ENCODE measurements around the gene CD40LG.

DNA sequence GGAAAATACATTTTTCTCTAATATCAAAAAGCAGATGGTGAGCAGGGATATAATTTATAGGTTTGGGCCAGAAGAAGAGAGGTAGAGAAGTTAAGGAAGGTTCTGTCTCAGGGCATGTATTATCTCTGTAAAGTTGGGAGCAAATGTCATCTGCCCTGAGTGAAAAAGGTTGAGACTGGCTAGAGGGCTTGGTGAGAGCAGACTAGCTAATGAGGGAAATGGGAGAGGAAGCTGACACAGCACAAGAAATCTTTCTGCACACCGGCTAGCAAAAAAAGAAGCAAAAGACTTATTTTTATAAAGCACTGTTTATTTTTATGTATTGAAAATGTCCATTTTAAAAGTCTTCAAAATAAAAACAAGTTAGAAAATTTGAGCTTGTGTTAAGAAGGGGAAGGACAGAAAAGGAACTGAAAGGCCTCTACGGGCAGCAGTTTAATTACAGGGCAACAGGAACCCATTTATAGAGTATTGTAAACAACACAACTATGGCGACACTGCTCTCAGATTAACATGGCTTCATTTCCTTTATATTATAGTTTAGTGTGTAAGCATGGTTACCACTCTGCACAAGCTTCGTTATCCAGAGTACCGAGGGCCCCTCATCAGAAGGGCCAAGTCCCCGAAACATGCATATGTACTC lies 17.4 kb downstream of the CD40LG start:
- no peak for TF ChIP-seq CTCF (IDR thresholded peaks at IDR 0.05)
- no peak for TF ChIP-seq EP300 (IDR thresholded peaks at IDR 0.05)
- no peak for TF ChIP-seq POLR2A (IDR thresholded peaks at IDR 0.05)

All from tibial nerve (tissue), 4 donors.